ENCODE results near the gene PIGR. TPM values are rescaled to one million over a fixed set of nuclear protein-coding genes. Genes with fewer than 3 reads are reported as not detected.

The PIGR gene
- total RNA-seq, 2 experiments from 2014 or later: 0.07 TPM; not detected in 1

DNA sequence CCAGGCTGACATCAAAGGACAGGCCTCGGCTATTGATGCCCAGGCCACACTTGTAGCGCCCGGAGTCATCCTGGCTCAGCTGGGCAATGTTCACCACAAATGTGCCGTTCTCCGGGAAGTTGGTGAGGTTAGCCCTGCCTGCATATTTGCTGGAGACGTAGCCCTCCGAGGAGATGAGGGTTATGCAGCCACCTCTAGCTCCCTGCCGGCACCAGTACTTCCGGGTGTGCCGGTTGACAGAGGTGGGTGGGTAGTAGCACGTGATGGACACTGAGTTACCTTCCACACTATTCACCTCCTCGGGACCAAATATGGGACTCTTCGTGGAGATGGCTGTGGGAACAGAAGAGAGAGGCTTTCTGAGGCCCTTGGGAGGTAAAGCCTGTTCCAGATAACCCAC is 7.1 kb downstream of the PIGR start:
- Mint-ChIP-seq H3K27ac (no peak overlapping the region), H3K36me3 (ENCODE audit: low read depth) (no peaks in the 10 kb centered on the region), H3K4me1 (ENCODE audit: low read depth) (no peaks in the 10 kb centered on the region), H3K9me3 (no peaks in the 10 kb centered on the region), H3K4me3 (no peak overlapping the region), H3K27me3 (no peaks in the 10 kb centered on the region)
- POLR2A ChIA-PET: no interaction called here
- CTCF ChIA-PET: interaction anchor here (1.4 to 11.7 kb wide), 2 partner anchors 8 to 43 kb away, joined by 3 to 182 read pairs; no protein-coding TSS in a partner anchor
- TF ChIP-seq, protein P1, sequence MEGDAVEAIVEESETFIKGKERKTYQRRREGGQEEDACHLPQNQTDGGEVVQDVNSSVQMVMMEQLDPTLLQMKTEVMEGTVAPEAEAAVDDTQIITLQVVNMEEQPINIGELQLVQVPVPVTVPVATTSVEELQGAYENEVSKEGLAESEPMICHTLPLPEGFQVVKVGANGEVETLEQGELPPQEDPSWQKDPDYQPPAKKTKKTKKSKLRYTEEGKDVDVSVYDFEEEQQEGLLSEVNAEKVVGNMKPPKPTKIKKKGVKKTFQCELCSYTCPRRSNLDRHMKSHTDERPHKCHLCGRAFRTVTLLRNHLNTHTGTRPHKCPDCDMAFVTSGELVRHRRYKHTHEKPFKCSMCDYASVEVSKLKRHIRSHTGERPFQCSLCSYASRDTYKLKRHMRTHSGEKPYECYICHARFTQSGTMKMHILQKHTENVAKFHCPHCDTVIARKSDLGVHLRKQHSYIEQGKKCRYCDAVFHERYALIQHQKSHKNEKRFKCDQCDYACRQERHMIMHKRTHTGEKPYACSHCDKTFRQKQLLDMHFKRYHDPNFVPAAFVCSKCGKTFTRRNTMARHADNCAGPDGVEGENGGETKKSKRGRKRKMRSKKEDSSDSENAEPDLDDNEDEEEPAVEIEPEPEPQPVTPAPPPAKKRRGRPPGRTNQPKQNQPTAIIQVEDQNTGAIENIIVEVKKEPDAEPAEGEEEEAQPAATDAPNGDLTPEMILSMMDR (IDR thresholded peaks at IDR 0.05): no peak
- DNase-seq (no peak), ATAC-seq (no peak)
- intact Hi-C loops (cut with micrococcal nuclease): no loop called here

DNA sequence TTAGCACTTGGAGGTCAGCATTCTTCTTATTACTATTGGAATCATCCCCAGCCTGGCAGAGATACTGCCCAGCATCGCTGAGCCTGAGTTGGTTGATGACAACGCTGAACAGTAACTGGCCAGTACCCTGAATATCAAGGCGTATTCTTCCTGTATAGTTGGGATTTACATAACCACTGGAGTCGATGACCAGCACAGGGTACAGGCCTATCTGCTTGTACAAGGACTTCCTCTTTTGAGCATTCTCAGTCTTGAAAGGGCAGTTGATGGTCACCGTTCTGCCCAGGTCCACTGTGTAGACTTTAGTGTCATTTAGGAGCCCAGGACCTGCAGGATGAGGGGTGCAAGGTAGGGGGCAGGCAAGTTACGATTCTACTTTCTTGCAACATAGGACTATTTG is 8.8 kb downstream of the PIGR start:
- intact Hi-C loops (cut with micrococcal nuclease): no loop called here
- no peak for DNase-seq
- Mint-ChIP-seq H3K27ac (no peak overlapping the region), H3K27me3 (no peaks in the 10 kb centered on the region), H3K4me3 (no peak overlapping the region), H3K9me3 (no peaks in the 10 kb centered on the region), H3K4me1 (ENCODE audit: low read depth) (peaks cover 7% of the 10 kb centered on the region), H3K36me3 (ENCODE audit: low read depth) (no peaks in the 10 kb centered on the region)
- POLR2A ChIA-PET: no interaction called here
- TF ChIP-seq, protein P1 (IDR thresholded peaks at IDR 0.05): no peak
- CTCF ChIA-PET: interaction anchor here (2.8 to 13.5 kb wide), 3 partner anchors 20 to 45 kb away, joined by 13 to 289 read pairs (median 182); partner anchors contain the start of genes FCAMR and FCMR
- ATAC-seq: no peak

DNA sequence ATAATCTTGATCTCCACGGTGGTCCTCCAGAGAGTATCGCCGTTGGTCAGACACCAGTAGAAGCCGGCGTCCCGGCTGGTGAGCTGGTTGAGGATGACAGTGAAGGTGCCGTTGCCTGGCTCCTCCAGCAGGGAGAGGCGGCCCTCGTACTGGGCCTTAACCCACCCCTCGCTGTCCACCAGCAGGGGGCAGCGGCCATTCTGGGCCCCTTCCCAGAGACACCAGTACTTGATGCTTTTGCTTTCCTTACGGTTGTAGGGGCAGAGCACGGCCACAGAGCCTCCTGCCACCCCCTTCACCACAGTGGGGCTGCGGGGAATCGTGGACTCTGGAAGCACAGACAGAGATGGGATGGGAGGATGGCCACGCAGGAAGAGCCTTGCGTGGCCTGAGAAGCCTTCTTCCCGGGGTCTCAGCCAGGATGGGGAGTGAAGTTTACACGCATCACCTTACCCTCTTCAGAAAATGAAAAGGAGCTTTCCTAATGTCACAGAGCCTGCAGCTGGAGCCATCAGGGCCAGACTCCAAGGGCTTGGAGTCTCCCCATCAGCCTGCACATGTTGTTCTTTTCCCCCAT is 10.7 kb downstream of the PIGR start:
- DNase-seq: peak; percentile 71
- POLR2A ChIA-PET: interaction anchor here (0.8 to 1.3 kb wide), 3 partner anchors 8 to 71 kb away, joined by 3 to 4 read pairs (median 3); partner anchors contain the start of gene IL20
- ATAC-seq: peak; percentile 58
- H3K36me3 Mint-ChIP-seq (ENCODE audit: low read depth): no peaks in the 10 kb centered on the region
- H3K9me3 Mint-ChIP-seq: no peaks in the 10 kb centered on the region
- no peak overlapping the region for H3K27ac Mint-ChIP-seq
- H3K27me3 Mint-ChIP-seq: no peaks in the 10 kb centered on the region
- H3K4me1 Mint-ChIP-seq (ENCODE audit: low read depth): peaks cover 24% of the 10 kb centered on the region
- intact Hi-C loops (cut with micrococcal nuclease): no loop called here
- CTCF ChIA-PET: interaction anchor here (0.5 to 13.5 kb wide), 41 partner anchors 9 to 564 kb away, joined by 3 to 289 read pairs (median 3); partner anchors contain the start of genes FCAMR, FCMR, IL19 and PIGR
- TF ChIP-seq, protein P1 (IDR thresholded peaks at IDR 0.05): peak; percentile 75
- no peak overlapping the region for H3K4me3 Mint-ChIP-seq

DNA sequence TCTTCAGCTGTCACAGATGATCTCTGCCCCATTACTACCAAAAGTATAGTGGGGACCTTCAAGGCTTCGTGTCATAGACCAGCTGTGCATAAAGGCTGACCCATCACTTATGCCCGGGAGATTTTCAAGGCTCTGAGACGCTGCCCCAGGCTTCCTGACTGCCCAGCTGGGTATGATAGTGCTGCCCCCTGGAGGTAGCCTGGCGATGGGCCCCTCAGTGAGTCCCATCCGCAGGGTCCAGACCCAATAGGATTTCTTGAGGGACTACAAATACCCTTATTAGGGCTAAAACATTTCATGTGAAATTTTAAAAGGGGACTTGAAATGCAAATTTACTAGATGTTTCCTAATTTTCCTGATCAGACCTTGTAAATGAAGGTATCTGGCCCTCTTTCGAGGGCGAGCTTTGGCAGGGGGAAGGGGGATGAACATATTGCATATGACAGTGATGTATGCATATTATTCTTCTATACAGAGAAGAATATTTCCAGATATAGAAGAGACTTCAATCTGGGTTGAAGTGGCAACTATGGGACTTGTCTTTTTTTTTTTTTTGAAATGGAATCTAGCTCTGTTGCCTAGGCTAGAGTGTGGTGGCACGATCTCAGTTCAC is 12.8 kb downstream of the PIGR start:
- DNase-seq (peak; percentile 83), ATAC-seq (peak; percentile 38)
- Mint-ChIP-seq H3K9me3 (no peaks in the 10 kb centered on the region), H3K27me3 (no peaks in the 10 kb centered on the region), H3K4me3 (no peak overlapping the region), H3K4me1 (ENCODE audit: low read depth) (peaks cover 41% of the 10 kb centered on the region), H3K36me3 (ENCODE audit: low read depth) (no peaks in the 10 kb centered on the region), H3K27ac (peak overlapping the region; percentile 12)
- CTCF ChIA-PET: interaction anchor here (0.7 to 13.5 kb wide), 50 partner anchors 8 to 783 kb away, joined by 3 to 289 read pairs (median 4); partner anchors contain the start of genes DYRK3, FCMR, IL20 and PFKFB2
- POLR2A ChIA-PET: interaction anchor here (0.9 kb wide), 1 partner anchor 8 kb away, joined by 3 read pairs; no protein-coding TSS in a partner anchor
- intact Hi-C loops (cut with micrococcal nuclease): loop anchor here (5.0 kb wide), 1 partner anchor 49 kb away; no protein-coding TSS in a partner anchor
- TF ChIP-seq, protein P1 (IDR thresholded peaks at IDR 0.05): peak; percentile 90

Measured in activated CD8-positive, alpha-beta T cell treated with anti-CD3 and anti-CD28 coated beads for 36 hours (primary cell).